ENCODE results near the gene TBR1.

DNA sequence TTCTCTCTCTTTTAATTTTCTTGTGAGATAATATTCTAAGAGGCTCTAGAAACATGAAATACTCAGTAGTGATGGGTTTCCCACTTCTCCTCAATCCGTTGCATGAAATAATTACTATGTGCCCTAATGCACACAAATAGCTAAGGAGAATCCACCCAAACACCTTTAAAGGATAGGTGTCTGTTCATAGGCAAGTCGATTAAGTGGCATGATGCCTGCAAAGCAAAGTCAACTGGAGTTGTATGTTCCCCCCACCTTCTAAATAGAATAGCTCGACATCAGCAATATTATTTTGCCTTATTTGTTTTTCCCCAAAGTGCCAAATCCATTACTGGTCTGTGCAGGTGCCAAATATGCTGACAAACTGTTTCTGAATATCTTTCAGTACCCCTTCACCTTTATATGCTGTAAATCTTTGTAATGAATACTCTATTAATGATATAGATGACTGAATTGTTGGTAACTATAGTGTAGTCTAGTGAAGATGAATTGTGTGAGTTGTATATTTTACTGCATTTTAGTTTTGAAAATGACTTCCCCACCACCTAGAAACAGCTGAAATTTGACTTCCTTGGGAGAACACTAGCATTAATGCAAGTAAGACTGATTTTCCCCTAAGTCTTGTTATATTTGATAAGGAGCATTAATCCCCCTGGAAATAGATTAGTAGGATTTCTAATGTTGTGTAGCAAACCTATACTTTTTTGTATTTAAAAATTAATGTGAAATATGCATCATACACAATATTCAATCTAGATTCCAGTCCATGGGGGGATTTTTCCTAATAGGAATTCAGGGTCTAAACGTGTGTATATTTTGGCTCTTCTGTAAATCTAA is 9.0 kb downstream of the TBR1 start:
- TF ChIP-seq EZH2 (IDR thresholded peaks at IDR 0.05), result no peak
- TF ChIP-seq FOXP2 (optimal IDR thresholded peaks at IDR 0.05; ENCODE audit: control extremely low read depth, extremely low read length, insufficient read depth), result no peak
